Effector memory CD8-positive, alpha-beta T cell (primary cell): ENCODE measurements around the gene ARHGAP27.

Experiments used
- ATAC-seq: fragments of 150-1000 bp; cut with Tn5 transposase; replicated peaks from 2 replicates; pipeline ENCODE4 v1.10.0; 2021; ENCODE audit warnings: mild to moderate bottlenecking, moderate library complexity
- DNase-seq, 3 experiments: peaks; one replicate each; pipeline ENCODE4 v3.0.0; 2021
- H3K27ac Mint-ChIP-seq, 2 donors: one replicate each; pipeline ENCODE4 v1.8.0; 2022; ENCODE audit warnings: mild to moderate bottlenecking in 2 of 2, mixed read lengths in 2 of 2, moderate library complexity in 2 of 2
- H3K27me3 Mint-ChIP-seq, 2 donors: one replicate each; pipeline ENCODE4 v1.8.0; 2022; ENCODE audit warnings: mixed read lengths in 2 of 2
- H3K36me3 Mint-ChIP-seq: one replicate; pipeline ENCODE4 v1.8.0; 2022; ENCODE audit warnings: mild to moderate bottlenecking, moderate library complexity, mixed read lengths; ENCODE audit not compliant: insufficient read depth
- H3K4me1 Mint-ChIP-seq, 2 donors: one replicate each; pipeline ENCODE4 v1.8.0; 2022; ENCODE audit warnings: low read depth in 2 of 2, mixed read lengths in 2 of 2
- H3K4me3 Mint-ChIP-seq, 2 donors: one replicate each; pipeline ENCODE4 v1.8.0; 2022; ENCODE audit warnings: mild to moderate bottlenecking in 2 of 2, mixed read lengths in 2 of 2, moderate library complexity in 2 of 2
- H3K9me3 Mint-ChIP-seq, 2 donors: one replicate each; pipeline ENCODE4 v1.8.0; 2022; ENCODE audit warnings: mixed read lengths in 2 of 2

The ARHGAP27 gene

GRCh38 chr17:45374501-45374900, 58.2 kb downstream of the ARHGAP27 start:
- no peak for ATAC-seq
- Mint-ChIP-seq H3K9me3 (no peaks in the 10 kb centered on the region), H3K27ac (no peak overlapping the region), H3K4me1 (peaks cover 0 to 3% of the 10 kb centered on the region in 2 donors), H3K27me3 (peaks cover 30 to 69% of the 10 kb centered on the region in 2 donors), H3K36me3 (peaks cover 5% of the 10 kb centered on the region), H3K4me3 (no peak overlapping the region)
- DNase-seq: no peak

GRCh38 chr17:45372325-45372869, 60.3 kb downstream of the ARHGAP27 start:
- Mint-ChIP-seq H3K36me3 (peaks cover 5% of the 10 kb centered on the region), H3K27ac (no peak overlapping the region), H3K27me3 (peaks cover 30 to 50% of the 10 kb centered on the region in 2 donors), H3K9me3 (no peaks in the 10 kb centered on the region), H3K4me1 (peaks cover 0 to 3% of the 10 kb centered on the region in 2 donors), H3K4me3 (peak overlapping the region; percentile 52 to 54)
- ATAC-seq (no peak), DNase-seq (no peak)

- H3K36me3 Mint-ChIP-seq: peaks cover 5% of the 10 kb centered on the region
- peaks cover 0 to 3% of the 10 kb centered on the region in 2 donors for H3K4me1 Mint-ChIP-seq
- ATAC-seq (no peak), DNase-seq (no peak)
- H3K27ac Mint-ChIP-seq: no peak overlapping the region
- H3K27me3 Mint-ChIP-seq: peaks cover 30 to 46% of the 10 kb centered on the region in 2 donors
- no peaks in the 10 kb centered on the region for H3K9me3 Mint-ChIP-seq
- peak overlapping the region; percentile 52 to 54 for H3K4me3 Mint-ChIP-seq
These were observed 61.0 kb downstream of the ARHGAP27 start for GRCh38 chr17:45371414-45372324.

- Mint-ChIP-seq H3K9me3 (no peaks in the 10 kb centered on the region), H3K27ac (no peak overlapping the region), H3K4me3 (no peak overlapping the region), H3K4me1 (peaks cover 0 to 3% of the 10 kb centered on the region in 2 donors), H3K27me3 (peaks cover 31 to 46% of the 10 kb centered on the region in 2 donors), H3K36me3 (peaks cover 5% of the 10 kb centered on the region)
- ATAC-seq: no peak
- no peak for DNase-seq
These were observed 61.7 kb downstream of the ARHGAP27 start for GRCh38 chr17:45370949-45371413.

GRCh38 chr17:45369421-45369820, 63.2 kb downstream of the ARHGAP27 start:
- peaks cover 0 to 3% of the 10 kb centered on the region in 2 donors for H3K4me1 Mint-ChIP-seq
- peaks cover 5% of the 10 kb centered on the region for H3K36me3 Mint-ChIP-seq
- ATAC-seq: no peak
- no peak for DNase-seq
- H3K27ac Mint-ChIP-seq: no peak overlapping the region
- no peak overlapping the region for H3K4me3 Mint-ChIP-seq
- H3K27me3 Mint-ChIP-seq: peaks cover 36 to 50% of the 10 kb centered on the region in 2 donors
- no peaks in the 10 kb centered on the region for H3K9me3 Mint-ChIP-seq

GRCh38 chr17:45368651-45369050, 64.0 kb downstream of the ARHGAP27 start:
- ATAC-seq: no peak
- no peak overlapping the region for H3K27ac Mint-ChIP-seq
- H3K4me1 Mint-ChIP-seq: peaks cover 0 to 3% of the 10 kb centered on the region in 2 donors
- peaks cover 5% of the 10 kb centered on the region for H3K36me3 Mint-ChIP-seq
- DNase-seq: no peak
- H3K9me3 Mint-ChIP-seq: no peaks in the 10 kb centered on the region
- peaks cover 30 to 47% of the 10 kb centered on the region in 2 donors for H3K27me3 Mint-ChIP-seq
- H3K4me3 Mint-ChIP-seq: no peak overlapping the region

- Mint-ChIP-seq H3K27ac (peak overlapping the region in 1 of 2 donors; percentile 19), H3K36me3 (peaks cover 3% of the 10 kb centered on the region), H3K4me1 (peaks cover 0 to 3% of the 10 kb centered on the region in 2 donors), H3K9me3 (no peaks in the 10 kb centered on the region), H3K4me3 (no peak overlapping the region), H3K27me3 (peaks cover 38 to 53% of the 10 kb centered on the region in 2 donors)
- ATAC-seq (no peak), DNase-seq (no peak)
These were observed 65.5 kb downstream of the ARHGAP27 start for GRCh38 chr17:45367216-45367615.

- Mint-ChIP-seq H3K9me3 (no peaks in the 10 kb centered on the region), H3K4me3 (no peak overlapping the region), H3K27me3 (peaks cover 37 to 53% of the 10 kb centered on the region in 2 donors), H3K4me1 (no peaks in the 10 kb centered on the region), H3K36me3 (no peaks in the 10 kb centered on the region), H3K27ac (peak overlapping the region in 1 of 2 donors; percentile 19)
- ATAC-seq (no peak), DNase-seq (no peak)
These were observed 66.0 kb downstream of the ARHGAP27 start for GRCh38 chr17:45366691-45367090.

GRCh38 chr17:45366049-45366448, 66.6 kb downstream of the ARHGAP27 start:
- DNase-seq (no peak), ATAC-seq (no peak)
- Mint-ChIP-seq H3K27me3 (peaks cover 37 to 53% of the 10 kb centered on the region in 2 donors), H3K36me3 (no peaks in the 10 kb centered on the region), H3K4me1 (no peaks in the 10 kb centered on the region), H3K4me3 (no peak overlapping the region), H3K27ac (no peak overlapping the region), H3K9me3 (no peaks in the 10 kb centered on the region)

GRCh38 chr17:45364531-45365390, 67.9 kb downstream of the ARHGAP27 start:
- Mint-ChIP-seq H3K36me3 (no peaks in the 10 kb centered on the region), H3K9me3 (no peaks in the 10 kb centered on the region), H3K27me3 (peaks cover 37 to 53% of the 10 kb centered on the region in 2 donors), H3K4me1 (no peaks in the 10 kb centered on the region), H3K27ac (no peak overlapping the region), H3K4me3 (no peak overlapping the region)
- ATAC-seq (no peak), DNase-seq (no peak)

GRCh38 chr17:45363498-45363897, 69.2 kb downstream of the ARHGAP27 start:
- no peaks in the 10 kb centered on the region for H3K36me3 Mint-ChIP-seq
- DNase-seq (no peak), ATAC-seq (no peak)

GRCh38 chr17:45361976-45362375, 70.7 kb downstream of the ARHGAP27 start:
- Mint-ChIP-seq H3K9me3 (no peaks in the 10 kb centered on the region), H3K27me3 (peaks cover 37 to 53% of the 10 kb centered on the region in 2 donors), H3K4me3 (no peak overlapping the region), H3K36me3 (no peaks in the 10 kb centered on the region), H3K4me1 (no peaks in the 10 kb centered on the region), H3K27ac (no peak overlapping the region)
- ATAC-seq (no peak), DNase-seq (no peak)

More at GRCh38 chr17:45363498-45363897, 69.2 kb downstream of the ARHGAP27 start:
- Mint-ChIP-seq H3K27ac (no peak overlapping the region), H3K4me1 (no peaks in the 10 kb centered on the region), H3K9me3 (no peaks in the 10 kb centered on the region), H3K4me3 (no peak overlapping the region), H3K27me3 (peaks cover 37 to 53% of the 10 kb centered on the region in 2 donors)

- no peak overlapping the region for H3K27ac Mint-ChIP-seq
These were observed 71.2 kb downstream of the ARHGAP27 start for GRCh38 chr17:45361451-45361850.

More at GRCh38 chr17:45361451-45361850, 71.2 kb downstream of the ARHGAP27 start:
- Mint-ChIP-seq H3K4me3 (no peak overlapping the region), H3K9me3 (no peaks in the 10 kb centered on the region), H3K36me3 (no peaks in the 10 kb centered on the region), H3K27me3 (peaks cover 37 to 53% of the 10 kb centered on the region in 2 donors), H3K4me1 (no peaks in the 10 kb centered on the region)
- ATAC-seq (no peak), DNase-seq (no peak)
